ENCODE measurements around the gene CORO2B. TPM values are rescaled to one million over a fixed set of nuclear protein-coding genes. Genes with fewer than 3 reads are reported as not detected.

Gene CORO2B
- polyA plus RNA-seq, 3 donors from 2014 or later, result not detected

GRCh38 chr15:68617777-68618176 lies 39.0 kb downstream of the CORO2B start:
- no peaks in the 10 kb centered on the region for H3K4me1 Mint-ChIP-seq
- no peak overlapping the region for H3K4me3 Mint-ChIP-seq
- no peak overlapping the region for H3K27ac Mint-ChIP-seq
- H3K27me3 Mint-ChIP-seq (ENCODE audit: low read depth in 3 of 3), result peaks cover 0 to 3% (median 0%) of the 10 kb centered on the region in 3 donors
- H3K36me3 Mint-ChIP-seq, result no peaks in the 10 kb centered on the region
- peaks cover 0 to 1% (median 0%) of the 10 kb centered on the region in 6 donors for H3K9me3 Mint-ChIP-seq
- no peak for DNase-seq

GRCh38 chr15:68618394-68618793 lies 39.6 kb downstream of the CORO2B start:
- Mint-ChIP-seq H3K27me3 (ENCODE audit: low read depth in 3 of 3) (peaks cover 0 to 3% (median 0%) of the 10 kb centered on the region in 3 donors), H3K36me3 (no peaks in the 10 kb centered on the region), H3K4me3 (no peak overlapping the region), H3K9me3 (peaks cover 0 to 1% (median 0%) of the 10 kb centered on the region in 6 donors), H3K27ac (no peak overlapping the region), H3K4me1 (no peaks in the 10 kb centered on the region)
- DNase-seq, result no peak

GRCh38 chr15:68618908-68619698 lies 40.3 kb downstream of the CORO2B start:
- Mint-ChIP-seq H3K4me3 (no peak overlapping the region), H3K4me1 (no peaks in the 10 kb centered on the region), H3K27me3 (ENCODE audit: low read depth in 3 of 3) (peaks cover 0 to 5% (median 1%) of the 10 kb centered on the region in 3 donors), H3K9me3 (peaks cover 0 to 1% (median 0%) of the 10 kb centered on the region in 6 donors), H3K27ac (no peak overlapping the region), H3K36me3 (no peaks in the 10 kb centered on the region)
- DNase-seq, result no peak

- Mint-ChIP-seq H3K4me1 (no peaks in the 10 kb centered on the region), H3K27me3 (ENCODE audit: low read depth in 3 of 3) (peaks cover 0 to 13% (median 1%) of the 10 kb centered on the region in 3 donors), H3K27ac (no peak overlapping the region), H3K4me3 (no peak overlapping the region), H3K9me3 (peaks cover 0 to 1% (median 0%) of the 10 kb centered on the region in 6 donors), H3K36me3 (no peaks in the 10 kb centered on the region)
- DNase-seq, result no peak
These were observed 42.1 kb downstream of the CORO2B start for GRCh38 chr15:68620721-68621527.

- H3K4me3 Mint-ChIP-seq, result no peak overlapping the region
- H3K27ac Mint-ChIP-seq, result no peak overlapping the region
- no peaks in the 10 kb centered on the region for H3K4me1 Mint-ChIP-seq
- H3K9me3 Mint-ChIP-seq, result peaks cover 0 to 1% (median 0%) of the 10 kb centered on the region in 6 donors
- H3K36me3 Mint-ChIP-seq, result no peaks in the 10 kb centered on the region
- peaks cover 0 to 14% (median 1%) of the 10 kb centered on the region in 3 donors for H3K27me3 Mint-ChIP-seq (ENCODE audit: low read depth in 3 of 3)
- no peak for DNase-seq
These were observed 42.7 kb downstream of the CORO2B start for GRCh38 chr15:68621535-68621934.

- Mint-ChIP-seq H3K4me1 (no peaks in the 10 kb centered on the region), H3K27me3 (ENCODE audit: low read depth in 3 of 3) (peaks cover 0 to 14% (median 1%) of the 10 kb centered on the region in 3 donors), H3K36me3 (no peaks in the 10 kb centered on the region), H3K9me3 (no peaks in the 10 kb centered on the region), H3K27ac (no peak overlapping the region), H3K4me3 (no peak overlapping the region)
- no peak for DNase-seq
These were observed 44.6 kb downstream of the CORO2B start for GRCh38 chr15:68623301-68623892.

- Mint-ChIP-seq H3K27ac (no peak overlapping the region), H3K4me1 (no peaks in the 10 kb centered on the region), H3K9me3 (no peaks in the 10 kb centered on the region), H3K27me3 (ENCODE audit: low read depth in 3 of 3) (peaks cover 0 to 16% (median 1%) of the 10 kb centered on the region in 3 donors), H3K36me3 (no peaks in the 10 kb centered on the region), H3K4me3 (no peak overlapping the region)
- no peak for DNase-seq
These were observed 47.1 kb downstream of the CORO2B start for GRCh38 chr15:68625853-68626252.

GRCh38 chr15:68626283-68626682 lies 47.5 kb downstream of the CORO2B start:
- Mint-ChIP-seq H3K36me3 (no peaks in the 10 kb centered on the region), H3K9me3 (no peaks in the 10 kb centered on the region), H3K4me3 (no peak overlapping the region), H3K4me1 (no peaks in the 10 kb centered on the region), H3K27ac (no peak overlapping the region), H3K27me3 (ENCODE audit: low read depth in 3 of 3) (peaks cover 0 to 16% (median 1%) of the 10 kb centered on the region in 3 donors)
- DNase-seq, result no peak

GRCh38 chr15:68626739-68627138 lies 47.9 kb downstream of the CORO2B start:
- Mint-ChIP-seq H3K4me1 (no peaks in the 10 kb centered on the region), H3K4me3 (no peak overlapping the region), H3K9me3 (no peaks in the 10 kb centered on the region), H3K27ac (no peak overlapping the region), H3K36me3 (no peaks in the 10 kb centered on the region), H3K27me3 (ENCODE audit: low read depth in 3 of 3) (peaks cover 0 to 16% (median 1%) of the 10 kb centered on the region in 3 donors)
- no peak for DNase-seq

GRCh38 chr15:68627476-68627875 lies 48.7 kb downstream of the CORO2B start:
- Mint-ChIP-seq H3K27ac (no peak overlapping the region), H3K4me3 (no peak overlapping the region), H3K4me1 (no peaks in the 10 kb centered on the region), H3K36me3 (no peaks in the 10 kb centered on the region), H3K9me3 (no peaks in the 10 kb centered on the region), H3K27me3 (ENCODE audit: low read depth in 3 of 3) (peaks cover 0 to 14% (median 1%) of the 10 kb centered on the region in 3 donors)
- no peak for DNase-seq

GRCh38 chr15:68627995-68628394 lies 49.2 kb downstream of the CORO2B start:
- no peak overlapping the region for H3K4me3 Mint-ChIP-seq
- no peak for DNase-seq
- no peaks in the 10 kb centered on the region for H3K36me3 Mint-ChIP-seq
- H3K4me1 Mint-ChIP-seq, result no peaks in the 10 kb centered on the region
- no peaks in the 10 kb centered on the region for H3K9me3 Mint-ChIP-seq
- H3K27ac Mint-ChIP-seq, result no peak overlapping the region
- peaks cover 0 to 13% (median 1%) of the 10 kb centered on the region in 3 donors for H3K27me3 Mint-ChIP-seq (ENCODE audit: low read depth in 3 of 3)

- H3K9me3 Mint-ChIP-seq, result no peaks in the 10 kb centered on the region
- H3K36me3 Mint-ChIP-seq, result no peaks in the 10 kb centered on the region
- no peak for DNase-seq
- H3K4me1 Mint-ChIP-seq, result no peaks in the 10 kb centered on the region
- H3K4me3 Mint-ChIP-seq, result no peak overlapping the region
- peaks cover 0 to 13% (median 2%) of the 10 kb centered on the region in 3 donors for H3K27me3 Mint-ChIP-seq (ENCODE audit: low read depth in 3 of 3)
- H3K27ac Mint-ChIP-seq, result no peak overlapping the region
These were observed 50.9 kb downstream of the CORO2B start for GRCh38 chr15:68629519-68630210.

- H3K4me3 Mint-ChIP-seq, result no peak overlapping the region
- H3K4me1 Mint-ChIP-seq, result no peaks in the 10 kb centered on the region
- H3K36me3 Mint-ChIP-seq, result no peaks in the 10 kb centered on the region
- peaks cover 0 to 13% (median 2%) of the 10 kb centered on the region in 3 donors for H3K27me3 Mint-ChIP-seq (ENCODE audit: low read depth in 3 of 3)
- H3K9me3 Mint-ChIP-seq, result no peaks in the 10 kb centered on the region
- no peak overlapping the region for H3K27ac Mint-ChIP-seq
- no peak for DNase-seq
These were observed 51.4 kb downstream of the CORO2B start for GRCh38 chr15:68630211-68630555.

Data from immature natural killer cell (primary cell).